Astrocyte (in vitro differentiated cells and primary cell): ENCODE measurements around the gene C16orf86.

Experiments
- CTCF ChIP-seq: IDR thresholded peaks from 2 replicates; pipeline ENCODE4 v1.5.1; 2011; ENCODE audit warnings: low read depth, mild to moderate bottlenecking, inconsistent platforms, low read length, moderate library complexity; ENCODE audit not compliant: insufficient read depth
- EZH2 ChIP-seq: IDR thresholded peaks from 2 replicates; pipeline ENCODE4 v1.6.1; 2012; ENCODE audit warnings: mild to moderate bottlenecking, low read length, inconsistent platforms; ENCODE audit not compliant: insufficient read depth

- no peak for TF ChIP-seq CTCF
- TF ChIP-seq EZH2, result no peak
Observed at GRCh38 chr16:67664871-67665270, 1.7 kb upstream of the C16orf86 start.
